Measurements from ENCODE around the gene CHRDL1.

- TF ChIP-seq CREB5 (CRISPR knock-in tag; IDR thresholded peaks at IDR 0.05; ENCODE audit: low read depth): no peak
- no peak for TF ChIP-seq PATZ1 (CRISPR knock-in tag; IDR thresholded peaks at IDR 0.05; ENCODE audit: borderline replicate concordance)
- TF ChIP-seq GLIS3 (CRISPR knock-in tag; IDR thresholded peaks at IDR 0.05): no peak
- no peak for TF ChIP-seq ESRRG (CRISPR knock-in tag; IDR thresholded peaks at IDR 0.05)
- no peak for TF ChIP-seq ARNTL (CRISPR knock-in tag; IDR thresholded peaks at IDR 0.05; ENCODE audit: borderline replicate concordance, low read depth)
- no peak for TF ChIP-seq ZFP3 (CRISPR knock-in tag; IDR thresholded peaks at IDR 0.05)
- TF ChIP-seq CSDC2 (CRISPR knock-in tag; IDR thresholded peaks at IDR 0.05): no peak
- TF ChIP-seq RARB (CRISPR knock-in tag; IDR thresholded peaks at IDR 0.05): no peak
- TF ChIP-seq OSR1 (CRISPR knock-in tag; IDR thresholded peaks at IDR 0.05): no peak
- TF ChIP-seq, protein P1, sequence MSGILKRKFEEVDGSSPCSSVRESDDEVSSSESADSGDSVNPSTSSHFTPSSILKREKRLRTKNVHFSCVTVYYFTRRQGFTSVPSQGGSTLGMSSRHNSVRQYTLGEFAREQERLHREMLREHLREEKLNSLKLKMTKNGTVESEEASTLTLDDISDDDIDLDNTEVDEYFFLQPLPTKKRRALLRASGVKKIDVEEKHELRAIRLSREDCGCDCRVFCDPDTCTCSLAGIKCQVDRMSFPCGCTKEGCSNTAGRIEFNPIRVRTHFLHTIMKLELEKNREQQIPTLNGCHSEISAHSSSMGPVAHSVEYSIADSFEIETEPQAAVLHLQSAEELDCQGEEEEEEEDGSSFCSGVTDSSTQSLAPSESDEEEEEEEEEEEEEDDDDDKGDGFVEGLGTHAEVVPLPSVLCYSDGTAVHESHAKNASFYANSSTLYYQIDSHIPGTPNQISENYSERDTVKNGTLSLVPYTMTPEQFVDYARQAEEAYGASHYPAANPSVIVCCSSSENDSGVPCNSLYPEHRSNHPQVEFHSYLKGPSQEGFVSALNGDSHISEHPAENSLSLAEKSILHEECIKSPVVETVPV (CRISPR knock-in tag; IDR thresholded peaks at IDR 0.05): no peak
- no peak for TF ChIP-seq ZFP30 (CRISPR knock-in tag; IDR thresholded peaks at IDR 0.05)
Measured at GRCh38 chrX:110713666-110714065, 82.0 kb downstream of the CHRDL1 start.
